DOHH2 (cell line): ENCODE data around the gene EFCAB12.

Experiments used
- H3F3A ChIP-seq: fragments of 200-600 bp; sonication (generic), shearing (Covaris generic); 2 replicates; pipeline ENCODE4 v1.6.0; 2016; ENCODE audit warnings: antibody characterized with exemption, mild to moderate bottlenecking; ENCODE audit not compliant: control insufficient read depth, insufficient read depth
- H3K27ac ChIP-seq: fragments of 200-600 bp; sonication (generic); 2 replicates; pipeline ENCODE4 v1.5.1; 2014; ENCODE audit warnings: low read depth, mild to moderate bottlenecking, low read length, moderate library complexity
- H3K27me3 ChIP-seq: fragments of 200-600 bp; sonication (generic); 2 replicates; pipeline ENCODE4 v1.6.1; 2014; ENCODE audit warnings: mild to moderate bottlenecking, low read length, mixed read lengths; ENCODE audit not compliant: control insufficient read depth
- H3K36me3 ChIP-seq: fragments of 200-600 bp; sonication (generic); 2 replicates; pipeline ENCODE4 v1.6.1; 2014; ENCODE audit warnings: mild to moderate bottlenecking, low read length, moderate library complexity, mixed read lengths; ENCODE audit not compliant: control insufficient read depth
- H3K4me1 ChIP-seq: fragments of 200-600 bp; sonication (generic); 2 replicates; pipeline ENCODE4 v1.6.1; 2014; ENCODE audit warnings: mild to moderate bottlenecking, low read length, mixed read lengths; ENCODE audit not compliant: control insufficient read depth
- H3K4me2 ChIP-seq: fragments of 200-600 bp; sonication (generic); 2 replicates; pipeline ENCODE4 v1.6.0; 2014; ENCODE audit warnings: mild to moderate bottlenecking, low read length, moderate library complexity
- H3K4me3 ChIP-seq: fragments of 200-600 bp; sonication (generic); 2 replicates; pipeline ENCODE4 v1.5.1; 2014; ENCODE audit warnings: mild to moderate bottlenecking, low read length, mixed read lengths
- H3K79me2 ChIP-seq: fragments of 200-600 bp; sonication (generic); 2 replicates; pipeline ENCODE4 v1.6.1; 2014; ENCODE audit warnings: mild to moderate bottlenecking, low read length, mixed read lengths; ENCODE audit not compliant: control insufficient read depth
- H3K9me2 ChIP-seq: fragments of 200-600 bp; sonication (generic); replicated peaks from 2 replicates; pipeline ENCODE4 v1.6.1; 2014; ENCODE audit warnings: mild to moderate bottlenecking, low read length, mixed read lengths; ENCODE audit not compliant: control insufficient read depth
- H3K9me3 ChIP-seq: fragments of 200-600 bp; sonication (generic); 2 replicates; pipeline ENCODE4 v1.6.1; 2014; ENCODE audit warnings: antibody characterized with exemption, low read length, mixed read lengths; ENCODE audit not compliant: control insufficient read depth, insufficient read depth
- H4K20me1 ChIP-seq: fragments of 200-600 bp; sonication (generic); 2 replicates; pipeline ENCODE4 v1.6.0; 2014; ENCODE audit warnings: low read depth, mild to moderate bottlenecking, antibody characterized with exemption, low read length, moderate library complexity; ENCODE audit not compliant: control insufficient read depth, insufficient read depth
- CTCF ChIP-seq: fragments of 200-600 bp; sonication (generic); IDR thresholded peaks from one replicate; pipeline ENCODE4 v1.5.1; 2014; ENCODE audit warnings: antibody characterized with exemption, mild to moderate bottlenecking, low read depth, low read length; ENCODE audit not compliant: poor library complexity, severe bottlenecking
- EZH2phosphoT487 ChIP-seq: fragments of 200-600 bp; sonication (generic); IDR thresholded peaks from 2 replicates; pipeline ENCODE4 v1.6.1; 2017; ENCODE audit warnings: borderline replicate concordance, mild to moderate bottlenecking, antibody characterized with exemption, low read length, moderate library complexity, mixed read lengths

The EFCAB12 gene

DNA sequence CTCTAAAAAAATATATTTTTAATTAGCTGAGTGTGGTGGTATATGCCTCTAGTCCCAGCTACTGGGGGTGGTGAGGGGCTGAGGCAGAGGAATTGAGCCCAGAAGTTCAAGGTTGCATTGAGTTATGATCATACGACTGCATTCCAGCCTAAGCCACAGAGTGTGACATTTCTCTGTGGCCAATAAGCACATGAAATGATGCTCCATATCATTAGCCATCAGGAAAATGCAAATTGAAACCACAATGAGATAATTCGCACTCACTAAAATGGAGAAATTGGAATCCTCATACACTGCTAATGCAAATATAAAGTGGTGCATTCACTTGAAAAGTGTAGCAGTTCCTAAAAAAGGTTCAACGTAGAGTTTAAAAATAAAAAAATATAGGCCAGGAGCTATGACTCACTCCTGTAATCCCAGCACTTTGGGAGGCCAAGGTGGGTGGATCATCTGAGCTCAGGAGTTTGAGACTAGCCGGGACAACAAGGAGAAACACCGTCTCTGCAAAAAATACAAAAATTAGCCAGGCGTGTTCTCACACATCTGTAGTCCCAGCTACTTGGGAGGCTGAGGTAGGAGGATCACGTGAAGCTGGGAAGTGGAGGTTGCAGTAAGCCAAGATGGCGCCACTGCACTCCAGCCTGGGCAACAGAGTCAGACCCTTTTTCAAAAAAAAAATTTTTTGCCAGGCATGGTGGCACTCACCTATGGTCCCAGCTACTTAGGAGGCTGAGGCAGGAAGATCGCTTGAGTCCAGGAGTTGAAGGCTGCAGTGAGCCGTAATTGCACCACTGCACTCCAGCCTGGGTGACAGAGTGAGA lies 46.8 kb upstream of the EFCAB12 start:
- Histone ChIP-seq H3K79me2 (no peaks in the 10 kb centered on the region), H3K27me3 (no peaks in the 10 kb centered on the region), H3K9me3 (no peaks in the 10 kb centered on the region), H3K4me1 (peaks cover 13% of the 10 kb centered on the region), H3K36me3 (peaks cover 22% of the 10 kb centered on the region), H3K27ac (no peak overlapping the region), H4K20me1 (no peaks in the 10 kb centered on the region), H3F3A (no peaks in the 10 kb centered on the region), H3K9me2 (no peaks in the 10 kb centered on the region), H3K4me2 (peak overlapping the region; percentile 33), H3K4me3 (no peak overlapping the region)
- TF ChIP-seq EZH2phosphoT487, result no peak
- no peak for TF ChIP-seq CTCF

GRCh38 chr3:129473769-129474152 lies 45.3 kb upstream of the EFCAB12 start:
- H3K79me2 ChIP-seq, result no peaks in the 10 kb centered on the region
- no peaks in the 10 kb centered on the region for H3K9me3 ChIP-seq
- H3K36me3 ChIP-seq, result peaks cover 15% of the 10 kb centered on the region
- H3F3A ChIP-seq, result no peaks in the 10 kb centered on the region
- H3K4me1 ChIP-seq, result peaks cover 18% of the 10 kb centered on the region
- H3K27ac ChIP-seq, result no peak overlapping the region
- TF ChIP-seq CTCF (no peak), EZH2phosphoT487 (no peak)
- H3K4me2 ChIP-seq, result no peak overlapping the region
- no peaks in the 10 kb centered on the region for H3K27me3 ChIP-seq
- no peak overlapping the region for H3K4me3 ChIP-seq
- H4K20me1 ChIP-seq, result no peaks in the 10 kb centered on the region
- no peaks in the 10 kb centered on the region for H3K9me2 ChIP-seq

- H3K9me2 ChIP-seq, result no peaks in the 10 kb centered on the region
- peaks cover 19% of the 10 kb centered on the region for H3K4me1 ChIP-seq
- no peaks in the 10 kb centered on the region for H3K79me2 ChIP-seq
- no peaks in the 10 kb centered on the region for H3K27me3 ChIP-seq
- H3K4me3 ChIP-seq, result no peak overlapping the region
- TF ChIP-seq CTCF (no peak), EZH2phosphoT487 (no peak)
- no peaks in the 10 kb centered on the region for H4K20me1 ChIP-seq
- H3K9me3 ChIP-seq, result no peaks in the 10 kb centered on the region
- H3K27ac ChIP-seq, result no peak overlapping the region
- H3F3A ChIP-seq, result no peaks in the 10 kb centered on the region
- no peak overlapping the region for H3K4me2 ChIP-seq
- H3K36me3 ChIP-seq, result peaks cover 15% of the 10 kb centered on the region
These were observed 44.8 kb upstream of the EFCAB12 start for GRCh38 chr3:129473067-129473768.
